ENCODE results near the gene DLGAP1.

DLGAP1 gene

DNA sequence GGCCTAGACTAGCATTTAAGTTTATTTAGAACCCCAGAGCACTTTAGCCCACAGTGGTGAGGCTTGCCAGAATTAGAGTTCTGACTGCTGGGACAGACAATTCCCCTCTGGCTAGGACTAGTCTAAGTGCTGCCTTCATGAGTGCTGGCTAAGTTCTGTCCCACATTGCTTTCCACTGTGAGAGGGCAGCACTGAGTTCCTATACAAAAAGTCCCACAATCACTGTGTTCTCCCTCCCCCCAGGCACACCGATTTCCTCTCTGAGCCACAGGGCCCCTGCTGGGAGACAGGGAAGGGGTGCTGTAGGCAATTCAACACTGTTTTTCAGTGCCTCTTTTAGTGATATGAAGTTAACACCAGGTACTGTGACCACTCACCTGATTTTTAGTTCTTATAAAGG lies 310.9 kb downstream of the DLGAP1 start:
- DNase-seq = no peak

DNA sequence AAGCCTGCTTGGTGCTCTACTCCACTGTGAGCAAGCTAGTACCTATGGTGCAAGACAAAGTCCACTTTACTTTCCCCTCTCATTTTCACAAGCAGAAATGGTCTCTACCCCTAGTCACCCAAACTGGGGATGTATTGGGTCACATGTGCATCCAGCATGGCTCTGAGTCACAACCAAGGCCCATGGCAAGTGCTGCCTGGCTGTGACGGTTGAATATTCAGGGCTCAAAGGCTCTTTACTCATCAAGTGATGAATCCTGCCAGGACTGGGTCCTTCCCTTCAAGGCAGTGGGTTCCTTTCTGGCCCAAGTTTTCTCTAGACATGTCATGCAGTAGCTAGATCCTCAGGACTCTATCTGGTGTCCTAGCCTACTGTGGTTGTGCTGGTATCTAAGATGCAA lies 311.5 kb downstream of the DLGAP1 start:
- DNase-seq = no peak

DNA sequence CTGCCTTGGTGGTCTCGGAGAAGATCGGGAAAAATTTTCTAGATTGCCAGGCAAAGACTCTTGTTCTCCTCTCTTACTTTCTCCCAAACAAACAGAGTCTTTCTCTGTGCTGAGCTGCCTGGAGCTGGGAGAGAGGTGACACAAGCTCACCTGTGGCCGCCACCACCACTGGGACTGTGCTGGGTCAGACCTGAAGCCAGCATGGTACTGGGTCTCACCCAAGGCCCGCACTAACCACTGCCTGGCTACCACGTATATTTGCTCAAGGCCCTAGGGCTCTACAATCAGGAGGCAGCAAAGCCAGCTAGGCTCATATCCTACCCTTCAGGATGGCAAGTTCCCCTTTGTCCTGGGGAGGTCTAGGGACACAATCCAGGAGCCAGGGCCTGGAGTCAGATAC lies 312.2 kb downstream of the DLGAP1 start:
- no peak for DNase-seq

DNA sequence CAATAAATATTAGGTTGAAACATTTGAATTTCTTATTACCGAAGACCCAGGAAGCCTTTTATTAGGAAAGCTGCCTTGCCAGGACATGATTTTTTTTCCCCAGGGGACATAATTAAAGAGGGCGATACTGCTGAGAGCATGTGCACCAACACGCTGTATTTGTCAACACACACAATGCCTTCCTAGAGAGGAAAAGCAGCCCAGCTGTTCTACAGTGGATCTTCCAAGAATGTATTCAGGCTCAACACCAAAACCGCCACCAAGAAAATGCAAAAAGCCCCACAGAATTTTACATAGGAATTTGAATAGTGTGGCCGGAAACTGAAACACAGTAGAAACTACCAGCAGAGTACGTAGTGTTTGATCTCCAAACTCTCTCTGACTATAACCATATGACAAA lies 320.4 kb downstream of the DLGAP1 start:
- no peak for DNase-seq

DNA sequence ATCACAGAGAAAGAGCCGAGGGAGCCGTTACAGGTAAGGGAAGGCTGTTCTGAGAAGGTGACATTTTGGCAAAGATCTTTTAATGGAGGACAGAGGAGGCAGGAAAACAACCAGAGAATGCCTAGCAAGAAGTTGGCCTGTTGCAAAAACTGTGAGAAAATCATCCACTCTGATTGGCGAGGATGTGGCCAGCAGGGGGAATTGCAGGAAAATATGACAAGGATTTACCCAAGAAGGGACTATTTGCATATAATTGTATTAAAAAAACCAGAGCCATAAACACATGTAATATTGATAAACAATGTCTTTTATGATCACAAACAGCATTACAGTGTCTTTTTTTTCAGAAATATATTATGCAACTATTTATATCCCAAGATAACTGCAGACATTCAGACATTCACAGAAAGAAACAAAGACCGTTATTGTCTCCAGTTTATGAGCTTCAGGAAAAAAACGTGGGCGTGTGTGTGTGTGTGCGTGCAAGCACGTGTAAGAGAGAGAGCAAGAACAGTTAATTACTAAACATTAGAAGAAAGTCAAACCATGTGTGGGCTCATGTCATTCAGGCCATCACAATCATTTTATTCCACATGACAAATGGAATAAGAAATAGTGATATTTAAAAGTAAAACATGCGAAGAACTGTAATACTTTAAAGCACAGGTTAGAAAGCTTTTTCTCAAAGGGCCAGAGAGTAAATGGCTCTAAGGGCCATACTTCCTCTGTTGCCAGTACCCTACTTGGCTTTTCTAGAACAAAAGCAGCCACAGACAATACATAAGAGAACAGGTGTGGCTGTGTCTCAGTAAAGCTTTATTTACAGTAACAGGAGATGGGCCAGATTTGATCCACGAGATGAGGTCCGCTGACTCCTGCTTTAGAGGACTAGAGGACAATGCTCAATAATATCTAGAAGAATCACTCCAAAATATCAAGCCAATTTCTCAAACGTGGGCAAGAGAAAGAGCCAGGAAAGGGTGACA lies 324.1 kb downstream of the DLGAP1 start:
- DNase-seq = no peak

DNA sequence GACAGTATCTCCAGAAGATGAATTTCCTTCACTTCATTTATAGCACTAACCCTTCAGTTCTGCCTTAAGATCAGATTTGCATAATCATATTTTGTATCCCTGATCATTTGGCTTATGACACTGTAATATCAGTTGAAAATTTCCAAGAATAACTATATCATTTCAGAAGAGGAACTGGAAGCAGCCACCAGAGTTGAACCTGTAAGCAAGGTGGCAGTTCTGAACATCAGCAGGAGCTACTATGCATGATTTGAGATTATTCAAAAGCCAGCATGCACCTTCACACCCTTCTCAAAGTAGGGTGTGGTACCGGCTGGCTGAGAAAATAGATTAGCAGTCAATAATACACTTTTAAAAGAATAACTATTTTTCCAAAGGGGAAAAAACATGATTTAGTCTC lies 328.2 kb downstream of the DLGAP1 start:
- DNase-seq = no peak

DNA sequence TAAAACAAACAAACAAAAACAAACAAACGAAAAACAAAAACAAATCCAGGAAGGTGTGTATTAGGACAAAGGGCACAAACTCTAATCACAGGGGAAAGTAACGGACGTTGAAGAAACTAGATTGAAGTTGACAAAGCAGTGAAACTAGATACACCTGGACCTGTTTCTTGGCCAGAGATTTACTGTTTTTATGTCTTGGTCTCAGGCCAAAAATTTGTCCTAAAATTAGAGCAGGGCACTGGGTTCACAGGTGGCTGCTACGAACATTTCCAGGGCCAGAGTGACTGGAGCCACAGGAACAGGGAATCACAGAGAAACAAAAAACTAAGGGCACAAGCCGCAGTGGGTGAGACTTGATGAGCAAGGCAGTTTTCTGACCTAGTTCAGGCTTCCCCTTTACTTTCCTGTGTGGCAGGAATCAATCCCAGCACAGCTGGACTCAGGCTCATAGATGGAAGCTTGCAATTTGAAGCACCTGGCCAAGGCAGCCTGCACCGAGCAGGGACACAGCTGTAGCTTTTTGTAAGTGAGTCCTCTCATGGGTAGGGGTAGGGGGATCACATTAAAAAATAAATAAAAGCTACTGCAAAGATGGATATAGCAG lies 329.4 kb downstream of the DLGAP1 start:
- DNase-seq = no peak

DNA sequence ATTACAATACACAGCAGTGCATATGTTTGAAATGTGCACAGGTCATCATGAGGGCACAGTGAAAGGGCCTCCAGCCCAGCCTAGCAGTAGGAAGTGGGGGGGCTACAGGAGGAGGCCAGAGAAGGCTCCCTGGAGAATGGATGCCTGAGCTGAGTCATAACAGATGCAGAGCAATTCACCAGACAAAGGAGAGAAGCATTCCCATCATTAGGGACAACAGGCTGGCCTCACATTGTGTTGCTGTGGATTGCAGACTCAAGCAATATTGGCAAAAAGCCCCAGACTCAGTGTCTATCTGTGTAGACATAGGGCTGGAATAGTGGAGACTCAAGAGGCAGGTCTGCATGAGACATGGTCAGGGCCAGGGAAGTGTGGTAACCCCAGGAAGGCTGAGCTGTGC lies 329.9 kb downstream of the DLGAP1 start:
- no peak for DNase-seq

DNA sequence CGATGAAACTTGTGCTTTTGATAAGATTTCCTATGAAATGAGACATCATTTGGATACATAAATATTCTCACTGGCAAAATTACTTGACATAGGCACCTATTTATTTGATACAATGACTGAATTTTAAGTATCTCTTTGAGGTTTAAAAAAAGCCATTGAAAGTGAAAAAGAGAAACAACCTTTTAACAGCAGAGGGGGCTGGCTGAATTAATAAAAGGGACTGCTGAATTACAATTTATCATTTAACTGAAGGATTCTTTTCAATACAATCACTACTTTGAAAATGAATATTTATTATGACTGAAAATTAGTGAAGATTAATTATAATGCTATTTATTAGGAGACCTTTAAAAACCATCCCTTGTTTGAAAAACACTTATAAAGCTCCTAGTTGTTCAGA lies 335.3 kb downstream of the DLGAP1 start:
- no peak for DNase-seq

DNA sequence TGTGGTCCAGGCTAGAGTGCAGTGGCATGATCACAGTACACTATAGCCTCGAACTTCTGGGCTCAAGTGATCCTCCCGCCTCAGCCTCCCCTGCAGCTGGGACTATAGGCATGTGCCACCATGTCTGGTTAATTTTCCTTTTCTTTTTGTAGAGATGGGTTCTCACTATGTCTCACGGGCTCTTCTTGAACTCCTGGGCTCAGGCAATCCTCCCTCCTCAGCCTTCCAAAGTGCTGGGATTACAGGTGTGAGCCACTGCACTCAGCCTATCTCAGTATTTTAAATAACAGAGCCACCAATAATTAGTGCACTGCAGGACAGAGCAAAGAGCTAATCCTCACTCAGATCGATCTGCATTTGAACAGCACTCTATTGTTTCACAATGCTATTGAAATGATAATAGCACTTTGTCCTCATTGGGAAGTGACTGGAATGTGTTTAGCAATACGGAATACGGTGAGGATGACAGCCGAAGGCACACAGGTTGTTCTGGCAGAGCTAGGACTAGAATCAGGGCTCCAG lies 335.9 kb downstream of the DLGAP1 start:
- no peak for DNase-seq

DNA sequence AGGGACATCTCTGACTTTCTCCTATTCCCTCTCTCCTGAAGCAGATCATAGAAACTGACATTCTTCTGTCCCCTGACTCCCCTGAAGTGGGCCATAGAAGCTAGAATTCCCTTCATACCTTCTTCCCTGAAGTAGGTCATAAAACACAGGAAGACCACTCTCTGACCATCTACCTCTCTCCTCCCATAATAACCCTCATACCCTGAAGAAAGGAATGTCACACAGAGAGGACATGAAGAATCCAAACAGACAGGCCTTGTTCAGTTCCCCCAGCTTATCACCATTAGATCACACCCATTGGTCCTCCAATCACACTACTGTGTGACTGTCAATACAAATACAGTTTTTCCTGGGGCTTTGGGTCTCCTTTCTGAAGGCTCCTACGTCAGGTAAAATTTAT lies 347.1 kb downstream of the DLGAP1 start:
- DNase-seq = no peak

DNA sequence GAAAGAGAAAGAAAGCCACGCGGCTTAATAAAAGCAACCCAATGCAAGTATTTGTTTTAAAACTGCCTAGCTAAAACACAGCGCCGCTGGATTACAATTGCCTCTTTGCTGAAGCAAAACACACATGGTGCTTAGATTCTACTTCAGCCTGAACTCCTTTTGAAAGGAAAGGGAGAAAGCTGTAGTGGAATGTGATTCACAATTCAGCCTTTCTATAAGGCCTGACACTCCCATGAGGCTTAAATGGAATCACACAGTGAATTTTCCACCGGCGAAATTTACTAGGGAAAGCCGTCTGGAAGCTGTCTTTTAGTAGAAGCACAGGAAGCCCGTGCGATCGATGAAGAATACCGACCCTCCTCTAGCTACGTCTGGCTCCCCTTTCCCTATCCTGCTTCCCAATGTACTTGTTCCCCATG lies 348.0 kb downstream of the DLGAP1 start:
- no peak for DNase-seq

DNA sequence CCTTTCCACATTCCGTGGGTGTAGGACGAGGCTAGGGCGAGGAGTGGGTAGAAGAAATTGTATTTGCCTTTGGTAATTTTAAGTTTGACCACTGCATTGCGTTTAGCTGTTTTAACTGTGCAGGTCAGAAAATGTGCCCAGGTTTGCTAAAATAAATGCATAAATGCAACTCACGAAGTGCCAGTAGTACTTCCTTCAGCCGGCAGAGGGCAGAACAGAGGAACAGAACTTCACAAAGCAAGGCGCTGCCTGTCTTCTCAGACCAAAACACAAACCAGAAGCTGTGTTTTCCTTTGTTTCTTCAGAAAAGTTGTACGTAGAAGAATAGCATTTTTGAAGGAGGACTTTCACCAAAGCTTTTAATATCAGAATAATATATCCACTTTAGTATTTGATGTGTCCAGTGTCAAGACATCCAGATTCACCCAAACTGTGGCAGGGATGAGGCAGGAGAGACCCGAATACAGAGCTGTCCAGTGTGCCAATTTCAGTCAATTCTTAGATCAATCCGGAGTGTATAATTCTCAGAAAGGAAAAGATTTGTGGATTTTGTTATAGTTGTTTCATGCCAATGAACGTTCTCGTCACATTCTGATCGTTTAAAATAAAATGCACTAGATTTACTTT lies 348.6 kb downstream of the DLGAP1 start:
- DNase-seq = no peak

DNA sequence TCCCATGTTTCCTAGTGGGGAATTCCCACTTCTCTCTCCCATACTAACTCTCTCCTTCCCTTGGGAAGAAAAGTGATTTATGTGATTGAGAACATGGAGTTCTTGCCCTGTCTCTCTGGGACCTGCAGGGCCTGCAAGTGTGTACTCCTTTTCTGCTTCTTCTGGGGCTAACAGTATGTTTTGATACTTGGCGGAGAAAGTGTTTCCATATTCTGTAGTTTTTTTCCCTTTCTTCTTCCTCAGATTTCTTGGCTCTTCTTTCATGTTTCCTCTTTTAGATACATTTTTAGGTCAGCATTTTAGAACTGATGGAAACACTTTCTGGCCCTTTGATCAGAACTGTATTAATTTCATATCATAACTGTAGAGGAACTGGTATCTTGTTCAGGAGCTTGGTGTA lies 352.2 kb downstream of the DLGAP1 start:
- no peak for DNase-seq

DNA sequence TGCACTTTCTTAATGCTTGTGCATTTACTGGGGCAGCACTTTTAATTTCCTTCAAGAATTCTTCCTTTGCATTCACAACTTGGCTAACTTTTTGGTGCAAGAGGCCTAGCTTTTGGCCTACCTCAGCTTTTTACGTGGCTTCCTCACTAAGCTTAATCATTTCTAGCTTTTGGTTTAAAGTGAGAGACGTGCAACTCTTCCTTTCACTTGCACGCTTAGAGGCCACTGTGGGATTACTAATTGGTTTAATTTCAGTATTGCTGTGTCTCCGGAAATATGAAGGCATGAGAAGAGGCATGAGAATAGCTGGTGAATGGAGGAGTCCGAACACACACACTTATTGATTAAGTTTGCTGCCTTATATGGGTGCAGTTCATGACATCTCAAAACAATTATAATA lies 354.1 kb downstream of the DLGAP1 start:
- DNase-seq = no peak

DNA sequence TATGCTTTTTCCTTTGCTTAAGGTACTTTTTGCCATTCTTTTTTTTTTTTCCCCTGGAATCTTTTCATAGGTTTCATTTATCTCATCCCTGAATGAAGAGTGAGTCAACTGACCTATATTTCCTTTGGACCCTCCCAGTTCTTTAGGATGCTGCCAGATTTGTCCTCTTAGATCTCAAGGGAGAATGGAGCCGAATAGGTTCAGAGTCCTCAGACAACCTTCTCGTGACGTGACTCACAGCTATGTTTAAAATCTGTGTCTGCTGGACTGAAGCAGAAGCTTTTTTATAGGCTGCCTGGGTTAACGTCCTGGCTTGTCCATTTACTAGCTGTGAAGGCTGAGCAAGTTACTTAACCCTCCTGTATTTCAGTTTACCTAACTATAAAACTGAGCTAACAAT lies 358.6 kb downstream of the DLGAP1 start:
- no peak for DNase-seq

DNA sequence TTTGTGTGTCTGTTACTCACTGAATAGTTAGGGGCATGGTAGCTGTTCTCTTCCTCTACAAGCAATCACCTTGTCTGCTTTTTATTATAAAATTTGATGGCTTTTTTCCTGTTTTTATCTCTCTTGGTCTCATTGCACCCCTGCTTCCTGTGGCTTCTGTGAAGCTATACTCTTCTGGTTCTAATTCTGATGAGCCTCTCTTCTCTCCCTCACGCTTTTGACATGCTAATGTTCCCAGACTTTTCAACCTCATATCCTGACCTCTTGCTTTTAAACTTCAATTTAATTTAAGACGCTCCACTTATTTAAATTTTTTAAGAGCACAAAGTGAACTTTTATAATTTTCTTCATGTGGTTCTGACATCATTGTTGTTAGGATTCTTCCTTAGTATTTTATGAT lies 361.4 kb downstream of the DLGAP1 start:
- DNase-seq = no peak

DNA sequence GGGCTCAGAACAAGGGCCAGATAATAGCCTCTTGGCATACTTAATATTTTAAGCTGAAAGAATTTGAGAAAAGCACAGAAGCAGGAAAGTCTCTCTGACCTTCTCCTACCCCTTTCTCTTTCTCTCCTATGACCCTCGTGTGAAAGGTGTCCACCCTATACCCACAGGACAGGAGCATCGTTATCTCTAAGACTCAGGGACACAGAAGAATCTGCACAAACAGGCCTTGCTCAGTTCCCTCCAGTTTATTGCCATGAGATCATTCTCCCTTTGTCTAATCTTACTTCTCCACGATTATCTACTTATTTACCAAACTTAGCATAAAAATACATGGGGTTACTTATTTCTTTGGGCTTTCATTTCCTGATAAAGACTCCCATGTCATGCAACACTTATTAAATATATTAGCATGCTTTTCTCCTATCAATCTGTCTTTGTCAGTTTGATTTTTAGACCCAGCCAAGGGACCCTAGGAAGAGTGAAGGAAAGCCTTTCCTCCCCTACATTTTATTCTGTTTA lies 370.7 kb downstream of the DLGAP1 start:
- no peak for DNase-seq

DNA sequence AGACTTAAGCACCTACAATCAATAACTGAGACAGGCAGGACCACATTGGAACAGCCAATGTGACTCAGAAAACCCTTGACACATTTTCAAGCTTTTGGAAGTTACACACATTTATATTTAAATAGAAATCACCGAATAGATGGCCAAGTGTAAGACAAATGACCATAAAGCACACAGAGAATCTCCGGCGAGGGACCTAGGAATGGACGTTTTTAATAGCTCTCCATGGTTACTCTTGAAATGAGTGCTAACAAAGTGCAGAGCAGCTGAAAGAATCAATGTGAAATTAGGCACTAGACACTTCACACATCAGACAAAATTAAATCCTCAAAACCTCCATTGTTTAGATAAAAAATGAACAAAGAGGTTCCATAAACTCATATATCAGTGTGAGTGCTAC lies 376.9 kb downstream of the DLGAP1 start:
- no peak for DNase-seq

DNA sequence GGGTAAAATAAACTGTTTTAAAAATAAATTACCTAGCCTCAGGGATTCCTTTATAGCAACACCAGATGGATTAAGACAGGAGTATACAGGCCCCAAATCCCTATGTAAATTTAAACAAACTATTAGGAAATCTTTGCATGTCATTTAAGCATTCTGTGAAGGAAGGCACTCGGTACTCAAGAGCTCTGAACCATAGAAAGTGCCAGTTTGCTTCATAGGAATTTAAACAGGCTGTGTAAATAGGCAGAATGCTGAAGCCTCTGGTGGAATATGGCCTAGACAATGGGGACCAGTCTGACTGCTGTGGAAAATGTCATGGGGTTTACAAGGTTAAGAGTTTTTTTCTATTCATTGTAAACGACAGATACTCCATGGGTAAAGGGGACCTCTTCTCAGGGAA lies 377.4 kb downstream of the DLGAP1 start:
- no peak for DNase-seq

DNA sequence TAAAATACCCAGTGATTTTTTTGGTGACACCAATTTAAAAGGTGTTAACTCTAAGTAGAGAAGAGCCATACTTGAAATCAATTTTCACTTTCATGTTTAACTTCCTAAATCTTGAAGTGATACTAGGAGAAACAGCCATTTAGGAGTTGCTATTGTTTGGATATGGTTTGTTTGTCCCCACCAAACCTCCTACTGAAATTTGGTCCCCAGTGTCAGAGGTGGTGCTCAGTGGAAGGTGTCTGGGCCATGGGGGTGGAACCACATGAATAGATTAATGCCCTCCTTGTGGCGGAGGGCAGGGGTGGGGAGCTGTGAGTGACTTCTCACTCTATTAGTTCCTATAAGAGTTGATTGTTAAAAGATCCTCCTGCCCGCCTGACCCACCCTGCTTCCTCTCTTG lies 377.9 kb downstream of the DLGAP1 start:
- DNase-seq = no peak

DNA sequence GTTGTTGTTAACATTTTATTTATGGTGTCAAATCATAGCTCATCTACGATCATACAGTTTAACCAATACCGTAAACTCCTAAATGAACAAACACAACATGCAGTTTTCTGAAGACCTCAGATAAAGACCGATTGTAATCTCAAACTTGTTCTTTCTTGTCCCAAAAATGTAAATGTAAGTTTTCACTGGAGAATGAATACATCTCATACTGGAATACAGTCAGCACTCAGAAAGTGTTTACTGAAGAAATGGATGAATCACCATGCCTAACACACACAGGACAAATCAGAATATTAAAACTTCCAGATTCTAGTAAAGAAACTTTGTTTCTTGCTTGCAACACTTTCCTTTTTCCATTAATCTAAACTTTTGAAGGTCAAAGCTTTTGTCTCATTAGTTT lies 380.5 kb downstream of the DLGAP1 start:
- no peak for DNase-seq

DNA sequence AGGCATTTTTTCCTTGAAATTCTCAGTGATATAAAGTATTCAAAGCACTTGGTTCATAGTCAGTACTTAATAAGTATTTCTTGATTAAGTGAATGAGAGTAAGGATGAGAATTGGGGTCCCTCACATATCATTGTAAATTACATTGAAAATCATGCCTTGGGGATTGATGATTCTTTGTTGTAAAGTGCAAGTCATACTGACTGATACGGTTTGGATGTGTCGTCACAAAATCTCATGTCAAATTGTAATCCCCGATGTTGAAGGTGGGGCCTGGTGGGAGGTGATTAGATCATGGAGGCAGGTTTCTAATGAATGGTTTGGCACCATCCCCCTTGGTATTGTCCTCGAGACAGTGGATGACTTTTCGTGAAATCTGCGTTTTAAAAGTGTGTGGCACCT lies 385.9 kb downstream of the DLGAP1 start:
- no peak for DNase-seq
